ENCODE results near the gene DUSP5.

- TF ChIP-seq POLR2A (IDR thresholded peaks at IDR 0.05; ENCODE audit: borderline replicate concordance, extremely low read depth, insufficient read depth, insufficient read length): no peak
- no peak for TF ChIP-seq EZH2 (IDR thresholded peaks at IDR 0.05)
- TF ChIP-seq YY1 (IDR thresholded peaks at IDR 0.05; ENCODE audit: extremely low read depth, insufficient replicate concordance, low read depth, low read length): no peak
- TF ChIP-seq REST (IDR thresholded peaks at IDR 0.05; ENCODE audit: low read depth): no peak
- peak in 1 of 3 experiments; percentile 7; a peak in 1 of 6 replicates for TF ChIP-seq CTCF (IDR thresholded peaks at IDR 0.05 in 2 of 3, conservative IDR thresholded peaks at IDR 0.05 in 1 of 3; ENCODE audit: borderline replicate concordance in 1 of 3, insufficient read depth in 1 of 3, low read depth in 2 of 3, low read length in 2 of 3)
- no peak for TF ChIP-seq EGR1 (IDR thresholded peaks at IDR 0.05; ENCODE audit: low read depth)
- TF ChIP-seq MAX (IDR thresholded peaks at IDR 0.05): no peak
- TF ChIP-seq ZNF274 (IDR thresholded peaks at IDR 0.05; ENCODE audit: low read depth, low read length): no peak
- TF ChIP-seq SP1 (IDR thresholded peaks at IDR 0.05; ENCODE audit: low read depth): no peak
- TF ChIP-seq POLR2AphosphoS5 (IDR thresholded peaks at IDR 0.05; ENCODE audit: low read depth, low read length): no peak; the same call in 1 of the 2 replicates
- no peak for TF ChIP-seq RAD21 (IDR thresholded peaks at IDR 0.05; ENCODE audit: low read depth)
- TF ChIP-seq ATF3 (IDR thresholded peaks at IDR 0.05): no peak
These were observed 34.0 kb downstream of the DUSP5 start for GRCh38 chr10:110531687-110532086.

Data from HCT116 (cell line).